Mesenchymal stem cell (in vitro differentiated cells and primary cell): ENCODE measurements around the gene OGFOD3.

Source experiments
- DNase-seq: peaks from one replicate; pipeline ENCODE4 v3.0.0-alpha.2; 2013
- H2AFZ ChIP-seq: one replicate; pipeline ENCODE4 v1.6.1; 2013; ENCODE audit warnings: low read depth, mild to moderate bottlenecking, control low read depth, inconsistent platforms, low read length, moderate library complexity
- H2AK5ac ChIP-seq: 2 replicates; pipeline ENCODE4 v1.6.1; 2013; ENCODE audit warnings: low read length, moderate library complexity, mild to moderate bottlenecking, inconsistent platforms; ENCODE audit not compliant: severe bottlenecking
- H2BK120ac ChIP-seq: one replicate; pipeline ENCODE4 v1.6.1; 2013; ENCODE audit warnings: low read depth, mild to moderate bottlenecking, inconsistent platforms, low read length, moderate library complexity
- H2BK12ac ChIP-seq, 2 experiments: one replicate each; pipeline ENCODE4 v1.6.1; 2013; ENCODE audit warnings: inconsistent platforms in 2 of 2, low read length in 2 of 2, mild to moderate bottlenecking in 2 of 2, moderate library complexity in 2 of 2, control low read depth in 1 of 2
- H2BK15ac ChIP-seq: one replicate; pipeline ENCODE4 v1.6.1; 2013; ENCODE audit warnings: mild to moderate bottlenecking, low read depth, inconsistent platforms; ENCODE audit not compliant: poor library complexity, severe bottlenecking
- H2BK5ac ChIP-seq: 2 replicates; pipeline ENCODE4 v1.6.1; 2013; ENCODE audit warnings: low read depth, mild to moderate bottlenecking, low read length, control low read depth, inconsistent platforms; ENCODE audit not compliant: poor library complexity, severe bottlenecking
- H3K14ac ChIP-seq, 2 experiments: one replicate each; pipeline ENCODE4 v1.6.1; 2013; ENCODE audit warnings: inconsistent platforms in 2 of 2, low read length in 2 of 2, control low read depth in 1 of 2, mild to moderate bottlenecking in 1 of 2, moderate library complexity in 1 of 2
- H3K18ac ChIP-seq, 2 experiments: one replicate each; pipeline ENCODE4 v1.6.1; 2013; ENCODE audit warnings: inconsistent platforms in 2 of 2, low read length in 2 of 2, control low read depth in 1 of 2, low read depth in 1 of 2, mild to moderate bottlenecking in 1 of 2
- H3K23ac ChIP-seq, 2 experiments: one replicate each; pipeline ENCODE4 v1.6.1; 2013; ENCODE audit warnings: inconsistent platforms in 2 of 2, low read length in 2 of 2, mild to moderate bottlenecking in 2 of 2, moderate library complexity in 2 of 2, control low read depth in 1 of 2
- H3K27ac ChIP-seq: 2 replicates; pipeline ENCODE4 v1.5.1; 2013; ENCODE audit warnings: mild to moderate bottlenecking, moderate library complexity, low read length, control low read depth, inconsistent platforms; ENCODE audit not compliant: poor library complexity, severe bottlenecking
- H3K27me3 ChIP-seq, 2 experiments: 2 replicates each; pipeline versions ENCODE4 v1.6.1 to v1.7.0; 2013; ENCODE audit warnings: low read length in 2 of 2, mild to moderate bottlenecking in 2 of 2, moderate library complexity in 2 of 2, control low read depth in 1 of 2, inconsistent platforms in 1 of 2; ENCODE audit not compliant: control insufficient read depth in 1 of 2, insufficient read depth in 1 of 2
- H3K36me3 ChIP-seq, 2 experiments: 2 replicates each; pipeline versions ENCODE4 v1.6.1 to v1.7.0; 2013; ENCODE audit warnings: low read length in 2 of 2, control low read depth in 1 of 2, inconsistent platforms in 1 of 2, low read depth in 1 of 2, mild to moderate bottlenecking in 1 of 2; ENCODE audit not compliant: insufficient read depth in 2 of 2, control insufficient read depth in 1 of 2
- H3K4ac ChIP-seq, 2 experiments: one replicate each; pipeline ENCODE4 v1.6.1; 2013; ENCODE audit warnings: inconsistent platforms in 2 of 2, low read length in 2 of 2, mild to moderate bottlenecking in 2 of 2, moderate library complexity in 2 of 2, control low read depth in 1 of 2, low read depth in 1 of 2
- H3K4me1 ChIP-seq: 2 replicates; pipeline ENCODE4 v1.6.1; 2013; ENCODE audit warnings: low read depth, low read length, control low read depth; ENCODE audit not compliant: control insufficient read depth, insufficient read depth
- H3K4me2 ChIP-seq: 2 replicates; pipeline ENCODE4 v1.6.1; 2013; ENCODE audit warnings: low read length, mild to moderate bottlenecking, inconsistent platforms; ENCODE audit not compliant: poor library complexity, severe bottlenecking
- H3K4me3 ChIP-seq, 2 experiments: 2 replicates each; pipeline versions ENCODE4 v1.5.1 to v1.7.0; 2013; ENCODE audit warnings: low read length in 2 of 2, mild to moderate bottlenecking in 2 of 2, control low read depth in 1 of 2, low read depth in 1 of 2; ENCODE audit not compliant: insufficient read depth in 1 of 2
- H3K79me1 ChIP-seq: replicated peaks from 2 replicates; pipeline ENCODE4 v1.6.1; 2013; ENCODE audit warnings: mild to moderate bottlenecking, control low read depth, low read length, inconsistent platforms; ENCODE audit not compliant: poor library complexity, severe bottlenecking
- H3K9ac ChIP-seq: 2 replicates; pipeline ENCODE4 v1.7.0; 2013; ENCODE audit warnings: mild to moderate bottlenecking, low read length, moderate library complexity
- H3K9me3 ChIP-seq: 2 replicates; pipeline ENCODE4 v1.7.0; 2013; ENCODE audit warnings: mild to moderate bottlenecking, low read length; ENCODE audit not compliant: control insufficient read depth
- H4K8ac ChIP-seq: one replicate; pipeline ENCODE4 v1.6.1; 2013; ENCODE audit warnings: inconsistent platforms, mild to moderate bottlenecking, low read length, moderate library complexity
- H4K91ac ChIP-seq: one replicate; pipeline ENCODE4 v1.6.1; 2013; ENCODE audit warnings: mild to moderate bottlenecking, low read length, inconsistent platforms
- WGBS: methylation state at CpG from one replicate; pipeline ENCODE4 v1.1.7; 2013; ENCODE audit warnings: mixed read lengths; 5-methylcytosine and 5-hydroxymethylcytosine counted together

The OGFOD3 gene

DNA sequence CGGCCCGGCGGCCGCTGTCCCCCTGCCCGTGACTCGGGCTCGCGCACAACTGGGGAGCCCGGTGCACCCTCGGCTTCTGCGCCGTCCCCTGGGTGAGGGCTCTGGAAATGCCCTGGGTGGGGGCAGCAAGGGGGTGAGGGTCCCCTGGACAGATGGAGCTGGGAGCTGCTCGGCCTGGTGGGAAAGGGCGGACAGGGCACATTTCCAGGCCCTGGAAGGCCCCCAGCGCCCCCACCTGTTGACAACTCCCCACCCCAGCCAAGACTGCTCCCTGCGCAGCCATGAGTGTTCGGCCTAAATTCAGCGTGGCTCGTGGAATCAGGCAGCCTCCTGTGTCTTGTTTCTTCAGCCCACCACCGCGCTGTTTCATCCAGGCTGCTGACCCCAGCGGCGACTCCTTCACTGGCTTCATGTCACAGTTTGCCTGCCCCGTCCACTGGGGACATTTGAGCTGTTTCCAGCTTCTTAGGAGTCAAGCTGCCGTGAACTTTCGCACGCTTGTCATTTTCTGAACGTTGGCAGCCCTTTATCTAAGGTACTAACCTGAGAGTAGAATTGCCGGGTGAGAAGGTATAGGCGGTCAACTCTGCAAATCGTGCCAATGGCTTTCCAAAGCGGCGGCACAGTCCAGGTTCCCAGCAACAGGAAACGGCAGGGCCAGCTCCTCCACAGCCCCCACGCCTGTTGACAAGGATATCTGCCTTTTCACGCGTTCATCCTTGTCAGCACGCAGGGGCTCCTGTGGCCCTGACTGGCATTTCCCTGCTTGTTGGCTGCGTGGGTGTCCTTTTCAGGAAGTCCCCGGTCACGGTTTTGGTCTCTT lies 45.9 kb downstream of the OGFOD3 start:
- no peaks in the 10 kb centered on the region for H3K36me3 ChIP-seq

DNA sequence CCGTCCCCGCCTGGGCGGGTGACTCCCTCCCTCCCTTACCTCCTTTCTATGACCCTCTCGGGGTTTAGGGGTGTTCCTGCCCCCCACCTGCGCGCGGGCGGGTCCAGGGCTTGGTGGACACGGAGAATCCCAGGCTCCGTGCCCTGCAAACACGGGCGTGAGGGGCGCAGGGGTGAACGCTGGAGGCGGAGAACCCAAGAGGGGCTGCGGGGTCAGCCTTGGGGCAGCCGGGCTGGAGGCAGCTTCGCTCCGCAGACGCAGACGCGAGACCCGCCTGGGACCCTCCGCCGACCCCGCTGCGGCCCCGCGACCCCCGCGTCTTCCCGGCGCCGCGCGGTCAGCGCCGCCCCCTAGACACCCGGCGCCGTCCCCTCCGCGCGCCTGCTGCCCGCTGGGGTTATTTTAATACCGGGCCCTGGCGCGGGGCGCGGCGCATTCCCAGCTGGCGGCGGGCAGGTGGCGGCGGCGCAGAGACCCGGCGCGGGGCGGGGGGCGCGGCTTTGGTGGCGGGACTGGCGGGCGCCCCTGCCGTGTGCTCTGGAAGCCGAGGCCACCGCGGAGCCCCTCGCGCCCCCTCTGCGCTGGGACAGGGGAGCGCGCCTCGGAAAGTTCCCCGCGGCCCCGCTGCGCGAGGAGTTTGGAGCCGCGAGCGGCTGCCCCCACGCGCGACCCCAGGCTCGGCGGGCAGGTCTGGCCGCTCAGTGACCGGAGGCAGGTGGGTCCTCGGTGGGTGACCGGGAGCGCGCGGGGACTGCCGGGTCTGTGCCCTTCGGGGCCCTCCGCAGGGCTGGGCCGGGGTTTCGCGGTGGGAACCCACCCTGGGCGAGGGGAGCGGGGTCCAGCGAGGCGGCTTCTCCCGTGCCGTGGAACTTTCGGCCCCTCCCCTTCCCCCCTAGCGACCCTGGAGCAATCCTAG lies 46.8 kb downstream of the OGFOD3 start, which contains the start of gene UTS2R:
Gene UTS2R, plus strand, starts transcription at position 433 of the 916 bp plus-strand sequence. CDS start 2,560 bp downstream, outside the sequence.
- no peak within 1 kb of the TSS for H2AK5ac ChIP-seq
- no peak within 1 kb of the TSS for H2BK5ac ChIP-seq
- no peak within 1 kb of the TSS for H3K27ac ChIP-seq
- no peak for DNase-seq
- no peak within 1 kb of the TSS for H2BK12ac ChIP-seq
- H2BK15ac ChIP-seq, result no peak within 1 kb of the TSS
- H3K4ac ChIP-seq, result no peak within 1 kb of the TSS
- peak within 1 kb of the TSS in 1 of 2 experiments; percentile 2 for H3K18ac ChIP-seq
- no peaks in the 10 kb centered on the region for H3K79me1 ChIP-seq
- no peak within 1 kb of the TSS for H2BK120ac ChIP-seq
- H3K9me3 ChIP-seq, result no peaks in the 10 kb centered on the region
- H3K4me2 ChIP-seq, result no peak within 1 kb of the TSS
- H3K4me3 ChIP-seq, result peak within 1 kb of the TSS in 1 of 2 experiments; percentile 79
- 9% methylated on average over 91 of the region's 109 CpGs for WGBS
- no peak within 1 kb of the TSS for H3K14ac ChIP-seq
- no peak within 1 kb of the TSS for H4K8ac ChIP-seq
- H2AFZ ChIP-seq, result no peak within 1 kb of the TSS
- H3K36me3 ChIP-seq, result no peaks in the 10 kb centered on the region
- peaks cover 52 to 72% of the 10 kb centered on the region in 2 experiments for H3K27me3 ChIP-seq
- peak within 1 kb of the TSS in 1 of 2 experiments; percentile 9 for H3K23ac ChIP-seq
- H3K9ac ChIP-seq, result peak within 1 kb of the TSS; percentile 60
- H3K4me1 ChIP-seq, result peaks cover 16% of the 10 kb centered on the region
- no peak within 1 kb of the TSS for H4K91ac ChIP-seq

More for the DNA sequence above, 45.9 kb downstream of the OGFOD3 start:
- no peak overlapping the region for H3K23ac ChIP-seq
- H3K27me3 ChIP-seq, result peaks cover 50 to 75% of the 10 kb centered on the region in 2 experiments
- no peaks in the 10 kb centered on the region for H3K9me3 ChIP-seq
- H2BK15ac ChIP-seq, result no peak overlapping the region
- no peak overlapping the region for H4K8ac ChIP-seq
- H3K4ac ChIP-seq, result no peak overlapping the region
- no peak overlapping the region for H3K4me2 ChIP-seq
- H3K4me1 ChIP-seq, result peaks cover 16% of the 10 kb centered on the region
- no peak overlapping the region for H3K14ac ChIP-seq
- H2AK5ac ChIP-seq, result no peak overlapping the region
- no peak overlapping the region for H3K27ac ChIP-seq
- H4K91ac ChIP-seq, result no peak overlapping the region
- H2AFZ ChIP-seq, result no peak overlapping the region
- H3K9ac ChIP-seq, result no peak overlapping the region
- no peak overlapping the region for H3K18ac ChIP-seq
- H3K4me3 ChIP-seq, result no peak overlapping the region
- WGBS, result 66% methylated on average over 41 of the region's 41 CpGs
- H3K79me1 ChIP-seq, result no peaks in the 10 kb centered on the region
- H2BK12ac ChIP-seq, result no peak overlapping the region
- no peak overlapping the region for H2BK120ac ChIP-seq
- no peak overlapping the region for H2BK5ac ChIP-seq
- no peak for DNase-seq

DNA sequence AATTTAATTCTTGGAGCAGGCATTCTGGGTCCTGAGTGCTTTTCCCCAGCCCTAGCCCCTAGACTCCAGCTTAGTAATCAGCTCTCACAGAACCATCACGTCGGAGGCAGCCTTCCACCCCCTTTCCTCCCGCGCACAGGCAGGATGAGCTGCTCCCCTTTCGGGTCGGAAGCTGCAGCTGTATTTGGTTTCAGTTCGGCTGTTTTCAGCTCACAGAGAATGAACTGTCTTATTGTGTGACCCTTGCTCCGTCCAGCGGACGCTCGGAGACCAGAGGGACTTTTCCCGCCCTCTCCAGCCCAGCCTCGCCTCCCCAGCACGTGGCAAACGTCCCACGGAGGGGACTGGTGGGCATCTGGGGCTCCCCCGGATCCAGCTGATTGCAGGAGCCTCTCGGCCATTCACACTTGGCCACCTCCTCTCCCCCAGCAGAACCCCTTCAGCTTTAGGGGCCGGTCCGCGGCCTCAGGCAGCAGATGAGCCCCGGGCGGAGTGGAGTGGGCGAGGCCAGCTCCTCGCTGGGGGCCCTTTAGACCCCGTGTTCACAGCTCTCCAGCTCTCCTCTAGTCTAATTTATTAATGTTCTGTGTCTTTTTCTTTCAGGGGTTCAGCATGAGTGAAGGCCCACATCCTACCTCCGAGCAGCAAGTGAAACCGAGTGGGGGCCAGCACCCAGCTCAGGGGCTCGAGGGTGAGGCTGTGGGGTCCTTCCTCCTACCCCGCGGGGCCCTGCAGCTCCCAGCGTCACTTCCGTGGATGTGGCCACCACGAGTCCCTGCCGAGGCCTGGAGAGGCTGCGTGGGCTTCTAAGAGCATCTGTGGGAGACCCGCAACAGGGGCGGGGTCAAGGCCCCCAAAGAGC lies 47.7 kb downstream of the OGFOD3 start:
- Histone ChIP-seq H3K4ac (no peak overlapping the region), H4K8ac (no peak overlapping the region), H2BK12ac (no peak overlapping the region), H4K91ac (no peak overlapping the region), H3K14ac (no peak overlapping the region), H3K9ac (peak overlapping the region; percentile 60), H3K23ac (no peak overlapping the region), H3K18ac (peak overlapping the region in 1 of 2 experiments; percentile 2), H3K4me2 (no peak overlapping the region), H3K27me3 (peaks cover 47 to 64% of the 10 kb centered on the region in 2 experiments), H2BK5ac (no peak overlapping the region), H2BK15ac (no peak overlapping the region), H2AK5ac (no peak overlapping the region), H2AFZ (no peak overlapping the region), H3K9me3 (no peaks in the 10 kb centered on the region), H2BK120ac (no peak overlapping the region), H3K4me1 (peaks cover 16% of the 10 kb centered on the region), H3K79me1 (no peaks in the 10 kb centered on the region), H3K27ac (no peak overlapping the region), H3K36me3 (no peaks in the 10 kb centered on the region), H3K4me3 (peak overlapping the region in 1 of 2 experiments; percentile 79)
- no peak for DNase-seq
- WGBS, result 71% methylated on average over 32 of the region's 38 CpGs
